Tibial nerve (tissue), 3 donors: ENCODE data around the gene MFSD11.

ENCODE experiments used
- CTCF ChIP-seq, 5 experiments: fragments of 200-600 bp in 3 of 5; fragments of 450-650 bp in 2 of 5; sonication (generic) in 3 of 5; IDR thresholded peaks; one replicate each; pipeline ENCODE4 v1.5.1; 2016 to 2019; ENCODE audit warnings: antibody characterized with exemption in 5 of 5, mild to moderate bottlenecking in 3 of 5, moderate library complexity in 2 of 5
- POLR2A ChIP-seq, 2 donors: fragments of 450-650 bp; IDR thresholded peaks; one replicate each; pipeline ENCODE4 v1.6.1; 2017; ENCODE audit warnings: antibody characterized with exemption in 2 of 2, mild to moderate bottlenecking in 2 of 2, moderate library complexity in 2 of 2

- TF ChIP-seq POLR2A (IDR thresholded peaks at IDR 0.05) (no peak), CTCF (IDR thresholded peaks at IDR 0.05) (no peak)
These were observed 17.0 kb upstream of the MFSD11 start for GRCh38 chr17:76720941-76721340.
